Measurements from ENCODE around the gene BCAT1.

BCAT1 gene

GRCh38 chr12:24906141-24906540 lies 42.8 kb downstream of the BCAT1 start:
- no peak for DNase-seq (ENCODE audit: low read depth)

GRCh38 chr12:24905431-24905830 lies 43.5 kb downstream of the BCAT1 start:
- no peak overlapping the region for H3K4me3 ChIP-seq (ENCODE audit: control insufficient read depth, low read depth, low read length)
- DNase-seq (ENCODE audit: low read depth), result peak; percentile 60
- TF ChIP-seq, protein P1, sequence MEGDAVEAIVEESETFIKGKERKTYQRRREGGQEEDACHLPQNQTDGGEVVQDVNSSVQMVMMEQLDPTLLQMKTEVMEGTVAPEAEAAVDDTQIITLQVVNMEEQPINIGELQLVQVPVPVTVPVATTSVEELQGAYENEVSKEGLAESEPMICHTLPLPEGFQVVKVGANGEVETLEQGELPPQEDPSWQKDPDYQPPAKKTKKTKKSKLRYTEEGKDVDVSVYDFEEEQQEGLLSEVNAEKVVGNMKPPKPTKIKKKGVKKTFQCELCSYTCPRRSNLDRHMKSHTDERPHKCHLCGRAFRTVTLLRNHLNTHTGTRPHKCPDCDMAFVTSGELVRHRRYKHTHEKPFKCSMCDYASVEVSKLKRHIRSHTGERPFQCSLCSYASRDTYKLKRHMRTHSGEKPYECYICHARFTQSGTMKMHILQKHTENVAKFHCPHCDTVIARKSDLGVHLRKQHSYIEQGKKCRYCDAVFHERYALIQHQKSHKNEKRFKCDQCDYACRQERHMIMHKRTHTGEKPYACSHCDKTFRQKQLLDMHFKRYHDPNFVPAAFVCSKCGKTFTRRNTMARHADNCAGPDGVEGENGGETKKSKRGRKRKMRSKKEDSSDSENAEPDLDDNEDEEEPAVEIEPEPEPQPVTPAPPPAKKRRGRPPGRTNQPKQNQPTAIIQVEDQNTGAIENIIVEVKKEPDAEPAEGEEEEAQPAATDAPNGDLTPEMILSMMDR (conservative IDR thresholded peaks at IDR 0.05; ENCODE audit: control insufficient read depth, insufficient read depth, low read depth, low read length), result no peak

More at GRCh38 chr12:24906141-24906540, 42.8 kb downstream of the BCAT1 start:
- TF ChIP-seq, protein P1 (conservative IDR thresholded peaks at IDR 0.05; ENCODE audit: control insufficient read depth, insufficient read depth, low read depth, low read length), result no peak
- no peak overlapping the region for H3K4me3 ChIP-seq (ENCODE audit: control insufficient read depth, low read depth, low read length)

GRCh38 chr12:24904871-24905270 lies 44.0 kb downstream of the BCAT1 start:
- DNase-seq (ENCODE audit: low read depth), result no peak
- no peak overlapping the region for H3K4me3 ChIP-seq (ENCODE audit: control insufficient read depth, low read depth, low read length)
- TF ChIP-seq, protein P1 (conservative IDR thresholded peaks at IDR 0.05; ENCODE audit: control insufficient read depth, insufficient read depth, low read depth, low read length), result no peak

DNA sequence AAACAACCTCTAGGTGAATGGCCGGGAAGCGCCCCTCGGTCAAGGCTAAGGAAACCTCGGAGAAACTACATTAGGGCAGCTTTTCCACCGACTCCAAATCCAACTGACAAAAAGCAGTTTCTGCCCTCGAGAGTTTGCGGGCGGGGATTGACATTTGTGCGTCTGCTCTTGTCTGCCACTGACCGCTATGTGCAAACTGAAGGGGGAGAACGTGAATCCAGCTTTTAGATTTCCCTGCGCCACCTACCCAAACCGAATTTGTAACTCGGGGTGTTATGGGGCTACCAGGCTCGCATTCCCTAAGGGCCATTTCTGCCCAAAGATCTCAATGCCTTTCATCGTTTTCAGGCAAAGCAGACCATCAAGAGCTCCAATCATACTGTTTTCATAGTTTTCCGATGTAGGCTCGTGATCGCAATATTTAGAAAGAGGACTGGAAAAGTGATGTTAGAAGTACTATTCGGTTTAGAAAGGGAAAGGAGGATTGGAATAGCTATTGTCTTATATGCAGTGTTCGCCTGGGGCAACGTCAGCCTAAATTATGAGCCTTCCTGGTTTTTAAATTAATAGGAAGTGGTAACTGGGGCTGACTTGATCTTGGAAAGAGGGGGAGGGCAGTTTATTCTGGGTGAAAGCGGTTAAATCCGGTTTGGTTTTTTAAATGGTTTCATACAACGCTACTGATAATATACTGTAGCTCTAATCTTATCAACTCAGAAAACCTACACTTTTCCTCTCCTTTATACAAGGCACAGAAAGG lies 45.4 kb downstream of the BCAT1 start:
- peak overlapping the region; percentile 55 for H3K4me3 ChIP-seq (ENCODE audit: control insufficient read depth, low read depth, low read length)
- peak; percentile 32 for DNase-seq (ENCODE audit: low read depth)
- TF ChIP-seq, protein P1 (conservative IDR thresholded peaks at IDR 0.05; ENCODE audit: control insufficient read depth, insufficient read depth, low read depth, low read length), result no peak

- H3K4me3 ChIP-seq (ENCODE audit: control insufficient read depth, low read depth, low read length), result peak overlapping the region; percentile 55
- DNase-seq (ENCODE audit: low read depth), result peak; percentile 30
- TF ChIP-seq, protein P1 (conservative IDR thresholded peaks at IDR 0.05; ENCODE audit: control insufficient read depth, insufficient read depth, low read depth, low read length), result no peak
Measured at GRCh38 chr12:24902511-24903328, 46.2 kb downstream of the BCAT1 start.

GRCh38 chr12:24901576-24902461 lies 47.1 kb downstream of the BCAT1 start:
- peak overlapping the region; percentile 55 for H3K4me3 ChIP-seq (ENCODE audit: control insufficient read depth, low read depth, low read length)
- DNase-seq (ENCODE audit: low read depth), result no peak
- TF ChIP-seq, protein P1 (conservative IDR thresholded peaks at IDR 0.05; ENCODE audit: control insufficient read depth, insufficient read depth, low read depth, low read length), result no peak
